LNCaP clone FGC (cell line): Measurements from ENCODE around the gene MPL.

Experiments
- DNase-seq: peaks from one replicate; pipeline ENCODE4 v3.0.0-alpha.2; 2011; ENCODE audit warnings: low read depth
- H3K4me3 ChIP-seq: 2 replicates; pipeline ENCODE4 v1.5.1; 2011; ENCODE audit warnings: mild to moderate bottlenecking, low read depth, low read length, control low read depth
- CTCF ChIP-seq: IDR thresholded peaks from 2 replicates; pipeline ENCODE4 v1.5.1; 2012; ENCODE audit warnings: mild to moderate bottlenecking; ENCODE audit not compliant: control insufficient read depth, insufficient read depth; ENCODE audit errors: extremely low read depth

MPL gene

DNA sequence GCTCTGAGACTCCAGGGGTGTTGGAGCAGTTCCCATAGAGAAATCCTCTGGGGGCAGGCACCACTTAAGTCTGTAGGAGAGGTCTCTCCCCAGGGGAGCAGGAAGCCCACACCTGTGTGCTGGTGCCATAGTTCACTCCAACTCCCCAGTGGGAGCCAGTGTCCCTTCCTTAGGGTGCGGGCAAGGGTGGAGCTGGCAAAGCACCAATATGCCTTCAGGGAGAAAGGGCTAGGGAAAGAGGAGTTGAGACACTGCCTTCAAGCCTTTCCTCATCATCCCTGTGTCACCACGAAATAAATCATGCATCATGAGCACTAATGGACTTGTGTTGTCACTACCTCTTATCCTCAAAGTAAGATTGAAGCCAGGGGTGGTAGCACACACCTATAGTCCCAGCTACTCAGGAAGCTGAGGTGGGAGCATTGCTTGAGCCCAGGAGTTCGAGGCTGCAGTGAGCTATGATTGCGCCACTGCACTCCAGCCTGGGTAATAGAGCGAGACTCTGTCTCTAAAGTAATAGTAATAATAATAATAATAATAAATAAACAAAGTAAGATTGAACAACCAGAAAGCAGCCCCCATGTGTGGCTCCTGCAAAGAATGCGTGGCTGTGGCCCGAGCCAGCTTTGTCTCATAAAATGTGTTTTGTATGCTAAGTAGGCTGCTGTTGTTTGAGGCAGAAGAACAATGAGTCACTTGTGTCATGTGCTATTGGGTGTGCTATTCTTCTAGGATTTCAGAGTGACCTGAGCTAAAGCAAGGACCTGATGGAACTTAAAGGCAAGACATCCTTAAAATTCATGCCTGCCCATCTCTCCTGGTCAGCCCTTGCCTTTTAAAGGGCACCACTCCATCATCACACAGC lies 43.5 kb upstream of the MPL start:
- no peak for TF ChIP-seq CTCF
- no peak overlapping the region for H3K4me3 ChIP-seq
- DNase-seq, result no peak

- no peak overlapping the region for H3K4me3 ChIP-seq
- TF ChIP-seq CTCF, result no peak
- DNase-seq, result no peak
Observed at GRCh38 chr1:43294761-43295160, 42.9 kb upstream of the MPL start.

DNA sequence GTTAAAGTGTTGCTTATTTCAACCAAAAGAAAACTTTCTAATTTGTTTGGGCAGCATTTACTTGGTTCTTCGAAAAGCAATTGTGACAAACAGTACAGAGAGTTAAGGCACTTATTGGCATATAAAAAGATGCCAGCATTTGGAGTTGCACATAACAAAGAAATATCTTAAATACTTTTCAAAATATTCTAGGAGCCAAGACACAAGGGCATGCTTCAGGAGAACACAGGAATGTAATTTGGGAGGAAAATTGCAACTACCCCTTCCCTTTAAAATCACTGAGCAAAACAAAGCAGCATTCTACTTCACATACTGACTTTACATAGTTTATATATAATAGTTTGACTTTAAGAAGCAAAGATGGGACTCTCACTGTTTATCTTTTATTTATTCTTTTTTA lies 41.4 kb upstream of the MPL start:
- DNase-seq, result no peak
- no peak overlapping the region for H3K4me3 ChIP-seq
- no peak for TF ChIP-seq CTCF

- TF ChIP-seq CTCF, result no peak
- no peak for DNase-seq
Observed at GRCh38 chr1:43298055-43298454, 39.6 kb upstream of the MPL start.

GRCh38 chr1:43299101-43299500 lies 38.5 kb upstream of the MPL start:
- no peak for TF ChIP-seq CTCF
- no peak for DNase-seq

More at GRCh38 chr1:43298055-43298454, 39.6 kb upstream of the MPL start:
- no peak overlapping the region for H3K4me3 ChIP-seq

DNA sequence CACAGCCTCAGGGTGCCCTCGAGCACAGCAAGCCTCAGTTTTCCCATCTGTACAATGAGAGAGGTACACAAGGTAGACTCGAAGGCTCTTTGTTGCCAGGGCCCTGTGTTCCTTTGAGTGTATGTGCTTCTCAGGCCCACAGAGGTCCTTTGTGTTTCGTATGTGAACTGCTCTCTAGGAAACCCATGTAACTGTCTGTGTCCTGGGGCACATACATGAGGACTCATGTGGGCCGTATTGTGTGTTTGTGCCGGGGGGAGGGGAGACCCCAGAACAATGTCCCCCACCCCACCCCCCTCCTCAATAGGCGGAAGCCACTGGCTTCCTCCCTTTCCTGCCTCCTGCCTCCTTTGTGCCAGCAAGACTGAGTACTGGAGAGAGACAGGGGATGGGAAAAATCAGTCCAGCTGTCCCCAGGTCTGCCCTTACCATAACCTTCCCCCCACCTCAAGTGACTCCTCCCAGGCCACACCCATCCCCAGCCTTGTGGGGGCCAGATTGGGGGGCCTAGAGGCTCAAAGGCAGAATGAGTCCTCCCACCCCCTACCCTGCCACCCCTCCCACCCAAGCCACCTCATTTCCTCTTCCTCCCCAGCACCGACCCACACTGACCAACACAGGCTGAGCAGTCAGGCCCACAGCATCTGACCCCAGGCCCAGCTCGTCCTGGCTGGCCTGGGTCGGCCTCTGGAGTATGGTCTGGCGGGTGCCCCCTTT lies 37.1 kb upstream of the MPL start, which contains the start of gene TIE1:
Gene TIE1, plus strand, starts transcription at position 605 of the 717 bp plus-strand sequence. Its CDS starts 90 bp downstream, at position 695.
- no peak for TF ChIP-seq CTCF
- no peak within 1 kb of the TSS for H3K4me3 ChIP-seq
- no peak for DNase-seq

More at GRCh38 chr1:43299101-43299500, 38.5 kb upstream of the MPL start:
- H3K4me3 ChIP-seq, result no peak overlapping the region

DNA sequence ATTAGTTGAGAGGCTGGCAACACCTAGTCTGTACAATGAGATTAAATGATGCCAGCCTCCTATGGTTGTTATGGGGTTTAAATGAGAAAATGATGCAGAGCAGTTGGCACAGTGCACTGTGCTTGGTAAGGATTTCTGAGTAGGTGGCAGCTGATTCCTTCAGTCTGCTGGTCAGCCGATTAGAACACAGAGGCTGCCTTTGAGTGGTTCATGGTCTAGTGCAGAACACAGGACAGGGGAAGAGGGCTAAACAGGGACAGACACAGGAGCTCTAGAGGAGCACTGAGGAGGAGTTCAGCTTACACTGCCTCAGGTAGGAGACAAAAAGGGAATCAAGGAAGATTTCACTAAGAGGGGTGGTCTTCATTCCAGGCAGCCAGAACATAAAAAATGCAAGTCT lies 35.4 kb upstream of the MPL start:
- no peak overlapping the region for H3K4me3 ChIP-seq
- no peak for TF ChIP-seq CTCF
- no peak for DNase-seq
